Heart left ventricle (tissue), 16 donors: ENCODE measurements around the gene ZNF554. TPM values are rescaled to one million over a fixed set of nuclear protein-coding genes. Genes with fewer than 3 reads are reported as not detected.

Source experiments
- ATAC-seq, 4 donors: fragments of 200-7000 bp; cut with Tn5 transposase; one replicate each; pipeline ENCODE4 v1.9.1; 2020 to 2022; ENCODE audit warnings: moderate library complexity in 4 of 4, mild to moderate bottlenecking in 3 of 4, moderate number of reproducible peaks in 1 of 4
- DNase-seq, 5 donors: peaks; one replicate each; pipeline ENCODE4 v3.0.0-alpha.2; 2020
- H3K27ac ChIP-seq, 12 donors: fragments of 200-600 bp; sonication (generic) in 4 of 12; one replicate each; pipeline versions ENCODE4 v1.5.0 to v1.8.0; 2016 to 2022; ENCODE audit warnings: mild to moderate bottlenecking in 2 of 12
- H3K27me3 ChIP-seq, 9 donors: fragments of 200-600 bp; sonication (generic) in 2 of 9; one replicate each; pipeline versions ENCODE4 v1.5.1 to v1.8.0; 2016 to 2022; ENCODE audit warnings: mild to moderate bottlenecking in 3 of 9
- H3K36me3 ChIP-seq, 9 donors: fragments of 200-600 bp; sonication (generic) in 2 of 9; one replicate each; pipeline versions ENCODE4 v1.5.0 to v1.8.0; 2018 to 2022; ENCODE audit warnings: mild to moderate bottlenecking in 2 of 9
- H3K4me1 ChIP-seq, 12 donors: fragments of 200-600 bp; sonication (generic) in 4 of 12; one replicate each; pipeline versions ENCODE4 v1.5.0 to v1.8.0; 2016 to 2022; ENCODE audit warnings: mild to moderate bottlenecking in 3 of 12
- H3K4me3 ChIP-seq, 12 donors: fragments of 200-600 bp; sonication (generic) in 4 of 12; one replicate each; pipeline versions ENCODE4 v1.5.0 to v1.8.0; 2017 to 2022; ENCODE audit warnings: mild to moderate bottlenecking in 9 of 12, moderate library complexity in 4 of 12
- H3K9me3 ChIP-seq, 12 donors: fragments of 200-600 bp; sonication (generic) in 4 of 12; one replicate each; pipeline versions ENCODE4 v1.5.0 to v1.8.0; 2016 to 2022; ENCODE audit warnings: mild to moderate bottlenecking in 1 of 12
- POLR2A ChIP-seq, 2 donors: fragments of 450-650 bp; IDR thresholded peaks; one replicate each; pipeline ENCODE4 v1.6.1; 2017; ENCODE audit warnings: antibody characterized with exemption in 2 of 2, mild to moderate bottlenecking in 2 of 2, moderate library complexity in 2 of 2
- WGBS, 4 donors: extraction: QIAGEN DNeasy Blood & Tissue Kit in 2 of 4; methylation state at CpG; one replicate each; pipeline versions ENCODE4 v1.1.5 to v1.1.7; 2013 to 2018; 5-methylcytosine and 5-hydroxymethylcytosine counted together
- intact Hi-C, 10 donors: fragments of 100-400 bp; cut with DNase I; formaldehyde crosslinking; loops; one replicate each; pipeline versions ENCODE4 v1.11.1 to v1.14.2; 2022
- polyA plus RNA-seq, 2 donors: library from polyadenylated mRNA; stranded (reverse); fragments of 200-250 nt; gene quantifications; one replicate each; pipeline ENCODE4 v1.2.3, GENCODE V29; 2013
- total RNA-seq, 9 donors: library from RNA; depleted of rRNA in 2 of 9; stranded (reverse); fragments of >200 nt in 2 of 9; fragmentation: NEBNext Ultra II Directional in 3 of 9; extraction: Animal tissue kit (Norgen Biotek cat#: 25700) in 3 of 9; gene quantifications; one replicate each; pipeline versions ENCODE4 v1.1.0 to v1.2.4, GENCODE V29; 2016 to 2023
- TF ChIP-seq, protein P1 (sequence below), 12 donors: fragments of 200-600 bp; sonication (generic) in 4 of 12; IDR thresholded peaks; one replicate each; pipeline versions ENCODE4 v1.5.0 to v1.8.0; 2018 to 2022; ENCODE audit warnings: antibody characterized with exemption in 12 of 12, mild to moderate bottlenecking in 5 of 12
- donor health status: ischemic (EF 13 %, LVEDD 7.1; RV severe dilation, severe dysfunction).
- donor health status: healthy with polysubstance abuse.
- donor health status: DM: no; HTN: yes; CAD: no.
- donor health status: DM: no; HTN: no; CAD: no.
- donor health status: ischemic (EF 25% LVEDD 6.9; RV normal size, moderate dysfunction).
- donor health status: ischemic (EF 25% LVEDD 5.7; RV mildly dilated, moderate dysfunction).
- donor health status: healthy.
- donor health status: DM: yes; HTN: yes; CAD: no.
- donor health status: ischemic (EF 35%, LVEDD 5.7; RV mildly dilated, moderate dysfunction).
- donor health status: nonischemic (EF 11% LVEDD 7.7; RV severe dilation, severe dysfunction).
- donor health status: DM: yes; HTN: yes; CAD: no.
- donor health status: PGD.
- donor health status: ischemic (EF 29% LVEDD 5.4; RV normal size, mild dysfunction).
- donor health status: nonischemic (EF 23%, LVEDD 6.1; RV moderate dilation, normal function).

The ZNF554 gene
- total and polyA plus RNA-seq, 11 donors: 1.4 to 6.1 (median 4.5) TPM

DNA sequence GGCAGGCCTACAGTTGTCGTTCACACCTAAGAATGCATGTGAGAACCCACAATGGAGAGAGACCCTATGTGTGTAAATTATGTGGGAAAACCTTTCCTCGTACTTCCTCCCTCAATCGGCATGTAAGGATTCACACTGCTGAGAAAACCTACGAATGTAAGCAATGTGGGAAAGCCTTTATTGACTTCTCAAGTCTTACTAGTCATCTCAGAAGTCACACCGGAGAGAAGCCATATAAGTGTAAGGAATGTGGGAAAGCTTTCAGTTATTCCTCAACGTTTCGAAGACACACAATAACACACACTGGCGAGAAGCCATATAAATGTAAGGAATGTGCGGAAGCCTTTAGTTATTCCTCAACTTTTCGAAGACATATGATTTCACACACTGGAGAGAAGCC is 32.9 kb downstream of the ZNF554 start:
- DNase-seq: no peak
- H3K27me3 ChIP-seq: no peaks in the 10 kb centered on the region
- H3K4me1 ChIP-seq: no peaks in the 10 kb centered on the region
- H3K9me3 ChIP-seq: peaks cover 0 to 100% (median 79%) of the 10 kb centered on the region in 12 donors
- 97 to 98% (median 98%) methylated on average over 10 of the region's 10 CpGs for WGBS, 4 donors
- peaks cover 25 to 67% (median 40%) of the 10 kb centered on the region in 9 donors for H3K36me3 ChIP-seq
- intact Hi-C loops: no loop called here
- no peak for ATAC-seq
- H3K27ac ChIP-seq: no peak overlapping the region
- TF ChIP-seq, protein P1, sequence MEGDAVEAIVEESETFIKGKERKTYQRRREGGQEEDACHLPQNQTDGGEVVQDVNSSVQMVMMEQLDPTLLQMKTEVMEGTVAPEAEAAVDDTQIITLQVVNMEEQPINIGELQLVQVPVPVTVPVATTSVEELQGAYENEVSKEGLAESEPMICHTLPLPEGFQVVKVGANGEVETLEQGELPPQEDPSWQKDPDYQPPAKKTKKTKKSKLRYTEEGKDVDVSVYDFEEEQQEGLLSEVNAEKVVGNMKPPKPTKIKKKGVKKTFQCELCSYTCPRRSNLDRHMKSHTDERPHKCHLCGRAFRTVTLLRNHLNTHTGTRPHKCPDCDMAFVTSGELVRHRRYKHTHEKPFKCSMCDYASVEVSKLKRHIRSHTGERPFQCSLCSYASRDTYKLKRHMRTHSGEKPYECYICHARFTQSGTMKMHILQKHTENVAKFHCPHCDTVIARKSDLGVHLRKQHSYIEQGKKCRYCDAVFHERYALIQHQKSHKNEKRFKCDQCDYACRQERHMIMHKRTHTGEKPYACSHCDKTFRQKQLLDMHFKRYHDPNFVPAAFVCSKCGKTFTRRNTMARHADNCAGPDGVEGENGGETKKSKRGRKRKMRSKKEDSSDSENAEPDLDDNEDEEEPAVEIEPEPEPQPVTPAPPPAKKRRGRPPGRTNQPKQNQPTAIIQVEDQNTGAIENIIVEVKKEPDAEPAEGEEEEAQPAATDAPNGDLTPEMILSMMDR (IDR thresholded peaks at IDR 0.05): no peak
- TF ChIP-seq POLR2A (IDR thresholded peaks at IDR 0.05): no peak
- no peak overlapping the region for H3K4me3 ChIP-seq

DNA sequence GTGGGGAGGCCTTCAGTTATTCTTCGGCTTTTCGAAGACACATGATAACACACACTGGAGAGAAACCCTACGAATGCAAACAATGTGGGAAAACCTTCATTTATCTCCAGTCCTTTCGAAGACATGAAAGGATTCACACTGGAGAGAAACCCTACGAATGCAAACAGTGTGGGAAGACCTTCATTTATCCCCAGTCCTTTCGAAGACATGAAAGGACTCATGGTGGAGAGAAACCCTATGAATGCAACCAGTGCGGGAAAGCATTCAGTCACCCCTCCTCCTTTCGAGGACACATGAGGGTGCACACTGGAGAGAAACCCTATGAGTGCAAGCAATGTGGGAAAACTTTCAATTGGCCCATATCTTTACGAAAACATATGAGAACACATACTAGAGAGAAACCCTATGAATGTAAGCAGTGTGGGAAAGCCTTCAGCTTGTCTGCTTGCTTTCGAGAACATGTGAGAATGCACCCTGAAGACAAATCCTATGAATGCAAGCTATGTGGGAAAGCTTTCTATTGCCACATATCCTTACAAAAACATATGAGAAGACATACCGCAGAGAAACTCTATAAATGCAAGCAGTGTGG is 33.4 kb downstream of the ZNF554 start:
- no peak for DNase-seq
- Histone ChIP-seq H3K4me1 (no peaks in the 10 kb centered on the region), H3K4me3 (no peak overlapping the region), H3K27ac (no peak overlapping the region), H3K36me3 (peaks cover 25 to 69% (median 40%) of the 10 kb centered on the region in 9 donors), H3K27me3 (no peaks in the 10 kb centered on the region), H3K9me3 (peaks cover 0 to 100% (median 82%) of the 10 kb centered on the region in 12 donors)
- no peak for ATAC-seq
- 96 to 99% (median 97%) methylated on average over 11 of the region's 11 CpGs for whole genome bisulfite sequencing, 4 donors
- intact Hi-C loops: no loop called here
- no peak for TF ChIP-seq POLR2A (IDR thresholded peaks at IDR 0.05)
- TF ChIP-seq, protein P1 (IDR thresholded peaks at IDR 0.05): no peak

DNA sequence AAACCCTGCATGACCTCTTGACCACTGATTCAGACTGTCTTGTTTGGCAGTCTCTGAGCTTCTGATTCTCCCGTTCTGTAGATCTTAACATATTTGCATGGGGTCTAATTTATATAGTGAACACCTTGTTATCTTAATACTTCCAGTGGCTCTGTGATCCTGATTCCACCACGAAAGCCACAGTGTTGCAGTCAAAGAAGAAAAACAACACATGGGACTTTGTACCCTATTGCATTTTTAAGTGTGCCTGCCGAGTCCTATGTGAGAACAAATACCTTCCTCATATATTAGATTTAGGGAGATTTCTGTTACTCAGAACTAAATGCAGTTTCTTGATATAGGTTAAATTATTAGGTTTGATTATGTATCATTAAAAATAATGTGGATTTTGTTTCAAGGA is 35.2 kb downstream of the ZNF554 start:
- Histone ChIP-seq H3K36me3 (peaks cover 25 to 73% (median 40%) of the 10 kb centered on the region in 9 donors), H3K27ac (no peak overlapping the region), H3K4me1 (no peaks in the 10 kb centered on the region), H3K9me3 (peaks cover 0 to 100% (median 84%) of the 10 kb centered on the region in 12 donors), H3K27me3 (no peaks in the 10 kb centered on the region), H3K4me3 (no peak overlapping the region)
- 95 to 98% (median 97%) methylated on average over 3 of the region's 3 CpGs for WGBS, 4 donors
- TF ChIP-seq, protein P1 (IDR thresholded peaks at IDR 0.05): no peak
- TF ChIP-seq POLR2A (IDR thresholded peaks at IDR 0.05): no peak
- intact Hi-C loops: no loop called here
- DNase-seq (no peak), ATAC-seq (no peak)

DNA sequence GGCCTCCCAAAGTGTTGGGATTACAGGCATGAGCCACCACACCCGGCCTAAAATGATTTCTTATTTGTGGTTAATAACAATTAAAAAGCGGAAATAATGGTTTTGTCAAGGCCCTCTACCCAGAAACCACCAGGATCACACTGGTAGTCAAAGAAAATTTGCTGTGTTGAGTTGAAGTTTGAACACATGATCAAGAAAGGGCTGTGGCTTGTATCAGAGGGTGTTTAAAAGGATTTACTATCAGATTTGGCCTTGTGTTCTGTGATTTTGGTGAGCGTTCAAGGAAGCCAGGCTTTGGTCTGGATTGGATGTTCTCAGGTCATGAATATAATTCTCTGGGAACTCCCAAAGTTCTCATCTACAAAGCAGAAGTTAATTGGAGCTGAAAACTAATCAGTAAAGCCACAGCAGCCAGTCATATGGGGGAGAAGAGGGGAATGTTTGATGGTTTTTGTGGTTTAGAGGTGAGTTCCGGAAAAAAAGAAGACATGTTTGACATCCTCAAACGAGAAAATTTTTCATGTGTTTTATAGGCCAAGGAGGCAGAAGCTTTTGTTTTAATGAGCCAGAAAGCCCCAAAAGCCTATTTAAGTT is 36.9 kb downstream of the ZNF554 start:
- Histone ChIP-seq H3K4me3 (no peak overlapping the region), H3K36me3 (peaks cover 19 to 56% (median 28%) of the 10 kb centered on the region in 9 donors), H3K27me3 (no peaks in the 10 kb centered on the region), H3K4me1 (no peaks in the 10 kb centered on the region), H3K27ac (no peak overlapping the region), H3K9me3 (peaks cover 0 to 92% (median 68%) of the 10 kb centered on the region in 12 donors)
- DNase-seq: no peak
- no peak for TF ChIP-seq POLR2A (IDR thresholded peaks at IDR 0.05)
- TF ChIP-seq, protein P1 (IDR thresholded peaks at IDR 0.05): no peak
- ATAC-seq: no peak
- 93 to 98% (median 96%) methylated on average over 5 of the region's 5 CpGs for WGBS, 4 donors
- intact Hi-C loops: no loop called here
